Calu3 (cell line): ENCODE results near the gene STPG2. TPM values are rescaled to one million over a fixed set of nuclear protein-coding genes. Genes with fewer than 3 reads are reported as not detected.
A peak's percentile ranks its signal among the peaks of the same experiment; 100 is the strongest.
"Not testable (repeated sequence)": the region's sequence is repeated elsewhere in the genome, so short reads cannot be mapped to it uniquely, and the experiment has no call there.

ENCODE experiments used
- BruUV-seq: library from RNA; stranded (reverse); fragments of 400-500 nt; replicated peaks from 2 replicates; lab custom pipeline; 2021; lab: Mats Ljungman, UMichigan
- CTCF ChIA-PET: fragments of 300-600 bp; sonication (Branson Sonifier 250); formaldehyde crosslinking; loops from one replicate; lab custom pipeline; 2022; ENCODE audit warnings: antibody characterized with exemption; lab: Charles Lee
- DNase-seq: peaks from one replicate; pipeline ENCODE4 v3.0.0; 2022
- H3K27ac Mint-ChIP-seq: one replicate; pipeline ENCODE4 v1.8.0; 2022; ENCODE audit warnings: mixed read lengths; ENCODE audit not compliant: unreplicated experiment
- H3K27me3 Mint-ChIP-seq: one replicate; pipeline ENCODE4 v1.8.0; 2022; ENCODE audit warnings: mixed read lengths; ENCODE audit not compliant: unreplicated experiment
- H3K36me3 Mint-ChIP-seq: one replicate; pipeline ENCODE4 v1.8.0; 2022; ENCODE audit warnings: mild to moderate bottlenecking, moderate library complexity, mixed read lengths; ENCODE audit not compliant: insufficient read depth, unreplicated experiment
- H3K4me1 Mint-ChIP-seq: one replicate; pipeline ENCODE4 v1.8.0; 2022; ENCODE audit warnings: mild to moderate bottlenecking, low read depth, mixed read lengths; ENCODE audit not compliant: unreplicated experiment
- H3K4me3 Mint-ChIP-seq: one replicate; pipeline ENCODE4 v1.8.0; 2022; ENCODE audit warnings: mild to moderate bottlenecking, low read depth, moderate library complexity, mixed read lengths; ENCODE audit not compliant: unreplicated experiment
- H3K9me3 Mint-ChIP-seq: one replicate; pipeline ENCODE4 v1.8.0; 2022; ENCODE audit warnings: low read depth, mixed read lengths; ENCODE audit not compliant: unreplicated experiment
- intact Hi-C: fragments of 100-400 bp; cut with micrococcal nuclease; formaldehyde crosslinking; loops from one replicate; pipeline ENCODE4 v1.10.0; 2022; ENCODE audit not compliant: unreplicated experiment
- total RNA-seq: library from RNA; stranded (reverse); gene quantifications from 2 replicates; pipeline ENCODE4 v1.2.3, GENCODE V29; 2022
- TF ChIP-seq, protein P1 (sequence below): fragments of 200-600 bp; IDR thresholded peaks from one replicate; pipeline ENCODE4 v1.8.0; 2022; ENCODE audit warnings: antibody characterized with exemption; ENCODE audit not compliant: unreplicated experiment

Gene STPG2
- total RNA-seq, 1 experiment from 2014 or later: not detected

GRCh38 chr4:97912156-97912555, 231.1 kb downstream of the STPG2 start:
- H3K27me3 Mint-ChIP-seq: no peaks in the 10 kb centered on the region
- no peak overlapping the region for H3K4me3 Mint-ChIP-seq
- TF ChIP-seq, protein P1, sequence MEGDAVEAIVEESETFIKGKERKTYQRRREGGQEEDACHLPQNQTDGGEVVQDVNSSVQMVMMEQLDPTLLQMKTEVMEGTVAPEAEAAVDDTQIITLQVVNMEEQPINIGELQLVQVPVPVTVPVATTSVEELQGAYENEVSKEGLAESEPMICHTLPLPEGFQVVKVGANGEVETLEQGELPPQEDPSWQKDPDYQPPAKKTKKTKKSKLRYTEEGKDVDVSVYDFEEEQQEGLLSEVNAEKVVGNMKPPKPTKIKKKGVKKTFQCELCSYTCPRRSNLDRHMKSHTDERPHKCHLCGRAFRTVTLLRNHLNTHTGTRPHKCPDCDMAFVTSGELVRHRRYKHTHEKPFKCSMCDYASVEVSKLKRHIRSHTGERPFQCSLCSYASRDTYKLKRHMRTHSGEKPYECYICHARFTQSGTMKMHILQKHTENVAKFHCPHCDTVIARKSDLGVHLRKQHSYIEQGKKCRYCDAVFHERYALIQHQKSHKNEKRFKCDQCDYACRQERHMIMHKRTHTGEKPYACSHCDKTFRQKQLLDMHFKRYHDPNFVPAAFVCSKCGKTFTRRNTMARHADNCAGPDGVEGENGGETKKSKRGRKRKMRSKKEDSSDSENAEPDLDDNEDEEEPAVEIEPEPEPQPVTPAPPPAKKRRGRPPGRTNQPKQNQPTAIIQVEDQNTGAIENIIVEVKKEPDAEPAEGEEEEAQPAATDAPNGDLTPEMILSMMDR: no peak
- peak; percentile 2 for DNase-seq
- no peak overlapping the region for H3K27ac Mint-ChIP-seq
- no peaks in the 10 kb centered on the region for H3K9me3 Mint-ChIP-seq
- no peaks in the 10 kb centered on the region for H3K36me3 Mint-ChIP-seq
- CTCF ChIA-PET: interaction anchor here (0.7 kb wide), 1 partner anchor 72 kb away, joined by 3 read pairs; no protein-coding TSS in a partner anchor
- BruUV-seq: no TSS peak
- peaks cover 13% of the 10 kb centered on the region for H3K4me1 Mint-ChIP-seq
- intact Hi-C loops: no loop called here

DNA sequence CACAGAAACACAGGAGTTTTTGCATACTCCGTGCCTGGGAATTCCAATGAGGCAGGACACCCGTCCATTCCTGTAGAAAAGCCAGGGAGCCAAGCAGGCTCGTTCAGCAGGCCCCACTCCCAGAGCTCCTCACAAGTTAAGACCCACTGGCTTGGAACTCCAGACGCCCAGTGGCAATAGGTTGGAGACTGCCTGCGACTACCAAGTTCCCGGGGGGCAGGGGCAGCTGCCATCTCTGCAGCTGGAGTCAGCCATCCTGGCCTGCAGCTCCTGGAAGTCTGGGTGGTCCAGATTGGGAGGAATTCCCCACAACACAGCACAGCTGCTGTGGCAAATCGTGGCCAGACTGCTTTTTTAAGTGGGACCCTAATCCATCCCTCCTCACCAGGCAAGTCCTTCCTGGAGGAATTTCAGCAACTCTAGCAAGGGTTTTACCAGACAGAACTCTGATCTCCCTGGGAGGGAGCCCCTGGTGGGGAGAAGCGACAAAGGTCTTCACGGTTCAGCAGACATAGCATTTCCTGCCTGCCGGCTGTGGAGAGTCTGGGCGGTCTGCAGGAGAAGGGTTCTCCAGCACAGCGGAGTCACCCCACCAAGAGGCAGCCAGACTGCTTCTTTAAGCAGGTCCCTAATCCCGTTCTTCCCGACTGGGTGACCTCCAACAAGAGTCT, 231.9 kb downstream of the STPG2 start:
- Mint-ChIP-seq H3K9me3 (no peaks in the 10 kb centered on the region), H3K4me3 (no peak overlapping the region), H3K27me3 (no peaks in the 10 kb centered on the region), H3K27ac (no peak overlapping the region), H3K36me3 (no peaks in the 10 kb centered on the region), H3K4me1 (peaks cover 13% of the 10 kb centered on the region)
- intact Hi-C loops: no loop called here
- no TSS peak for BruUV-seq
- CTCF ChIA-PET: no interaction called here
- no peak for DNase-seq
- TF ChIP-seq, protein P1: no peak

- no peak for DNase-seq
- H3K27ac Mint-ChIP-seq: no peak overlapping the region
- CTCF ChIA-PET: interaction anchor here (0.5 kb wide), 1 partner anchor 78 kb away, joined by 3 read pairs; no protein-coding TSS in a partner anchor
Observed at GRCh38 chr4:97910005-97910404, 233.3 kb downstream of the STPG2 start.

DNA sequence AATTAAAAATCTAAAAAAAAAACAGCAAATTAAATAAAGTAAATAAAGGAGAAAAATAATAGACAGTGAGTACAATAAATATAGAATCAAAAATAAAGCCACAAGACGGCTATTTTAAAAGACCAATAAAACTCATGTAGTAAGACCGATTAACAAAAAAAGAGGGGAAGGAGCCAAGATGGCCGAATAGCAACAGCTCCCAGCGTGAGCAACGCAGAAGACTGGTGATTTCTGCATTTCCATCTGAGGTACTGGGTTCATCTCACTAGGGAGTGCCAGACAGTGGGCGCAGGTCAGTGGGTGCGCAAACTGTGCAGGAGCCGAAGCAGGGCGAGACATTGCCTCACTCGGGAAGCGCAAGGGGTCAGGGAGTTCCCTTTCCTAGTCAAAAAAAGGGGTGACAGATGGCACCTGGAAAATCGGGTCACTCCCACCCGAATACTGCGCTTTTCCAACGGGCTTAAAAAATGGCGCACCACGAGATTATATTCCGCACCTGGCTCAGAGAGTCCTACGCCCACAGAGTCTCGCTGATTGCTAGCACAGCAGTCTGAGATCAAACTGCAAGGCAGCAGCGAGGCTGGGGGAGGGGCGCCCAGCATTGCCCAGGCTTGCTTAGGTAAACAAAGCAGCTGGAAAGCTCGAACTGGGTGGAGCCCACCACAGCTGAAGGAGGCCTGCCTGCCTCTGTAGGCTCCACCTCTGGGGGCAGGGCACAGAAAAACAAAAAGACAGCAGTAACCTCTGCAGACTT, 239.7 kb downstream of the STPG2 start:
- intact Hi-C loops, CTCF ChIA-PET, H3K4me1 Mint-ChIP-seq, BruUV-seq, H3K36me3 Mint-ChIP-seq, H3K4me3 Mint-ChIP-seq, DNase-seq, H3K27me3 Mint-ChIP-seq, H3K27ac Mint-ChIP-seq, H3K9me3 Mint-ChIP-seq: not testable (repeated sequence)

More at GRCh38 chr4:97910005-97910404, 233.3 kb downstream of the STPG2 start:
- Mint-ChIP-seq H3K4me3 (no peak overlapping the region), H3K9me3 (peaks cover 5% of the 10 kb centered on the region), H3K27me3 (no peaks in the 10 kb centered on the region), H3K36me3 (no peaks in the 10 kb centered on the region), H3K4me1 (peaks cover 13% of the 10 kb centered on the region)
- TF ChIP-seq, protein P1: no peak
- intact Hi-C loops: no loop called here
- BruUV-seq: no TSS peak
